H54 (cell line): ENCODE data around the gene ECPAS.
A peak's percentile ranks its signal among the peaks of the same experiment; 100 is the strongest.

Source experiments
- DNase-seq: peaks from one replicate; pipeline ENCODE4 v3.0.0; 2011; ENCODE audit warnings: low spot score, mixed read lengths; ENCODE audit not compliant: insufficient read length
- FAIRE-seq: peaks from 3 replicates; lab custom pipeline; 2011; peaks lifted over from hg19 to GRCh38; lab: Jason Lieb, UNC
- POLR2A ChIP-seq: IDR thresholded peaks from 2 replicates; pipeline ENCODE4 v1.6.1; 2011; ENCODE audit warnings: low read depth, mild to moderate bottlenecking, low read length

ECPAS gene

DNA sequence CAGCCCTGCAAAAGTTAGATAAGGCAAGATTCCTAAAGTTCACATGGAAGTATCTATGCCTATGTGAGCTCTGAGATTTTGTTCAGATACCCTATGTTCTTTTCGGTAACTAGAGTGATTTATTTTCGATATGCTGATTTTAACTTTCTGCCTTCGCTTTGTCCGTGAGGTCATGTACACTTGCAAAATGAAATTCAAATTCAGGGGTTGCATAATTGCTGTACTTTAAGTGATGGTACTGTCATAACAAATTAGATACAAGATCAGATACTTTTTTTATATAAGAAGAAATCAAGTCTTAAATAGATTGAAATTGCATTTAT, 350 bp upstream of the ECPAS start:
- no peak for TF ChIP-seq POLR2A
- peak; percentile 90 for FAIRE-seq
- no peak for DNase-seq

DNA sequence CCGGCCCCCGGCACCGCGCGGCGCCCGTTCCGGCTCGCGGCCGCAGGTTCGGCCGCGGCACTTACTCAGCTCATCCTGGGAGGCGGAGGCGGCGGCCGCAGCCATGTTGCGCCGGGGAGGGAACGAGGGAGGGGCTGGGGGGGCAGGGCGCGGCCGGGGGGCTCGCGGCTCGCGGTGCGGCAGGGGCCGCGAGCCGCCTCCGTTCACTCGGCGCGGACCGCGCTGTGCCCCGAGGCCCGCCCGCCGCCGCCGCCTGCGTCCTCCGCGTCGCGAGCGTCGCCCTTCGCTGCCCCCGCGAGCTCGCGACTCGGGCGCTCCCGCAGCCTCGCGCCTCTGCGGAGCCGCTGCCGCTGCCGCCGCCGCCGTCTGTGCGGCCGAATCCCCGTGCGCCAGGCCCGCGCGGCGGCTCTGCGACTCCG, 735 bp downstream of the ECPAS start:
- TF ChIP-seq POLR2A, result peak; percentile 35; the same call in 1 of the 2 replicates
- peak; percentile 56 for DNase-seq
- no peak for FAIRE-seq

DNA sequence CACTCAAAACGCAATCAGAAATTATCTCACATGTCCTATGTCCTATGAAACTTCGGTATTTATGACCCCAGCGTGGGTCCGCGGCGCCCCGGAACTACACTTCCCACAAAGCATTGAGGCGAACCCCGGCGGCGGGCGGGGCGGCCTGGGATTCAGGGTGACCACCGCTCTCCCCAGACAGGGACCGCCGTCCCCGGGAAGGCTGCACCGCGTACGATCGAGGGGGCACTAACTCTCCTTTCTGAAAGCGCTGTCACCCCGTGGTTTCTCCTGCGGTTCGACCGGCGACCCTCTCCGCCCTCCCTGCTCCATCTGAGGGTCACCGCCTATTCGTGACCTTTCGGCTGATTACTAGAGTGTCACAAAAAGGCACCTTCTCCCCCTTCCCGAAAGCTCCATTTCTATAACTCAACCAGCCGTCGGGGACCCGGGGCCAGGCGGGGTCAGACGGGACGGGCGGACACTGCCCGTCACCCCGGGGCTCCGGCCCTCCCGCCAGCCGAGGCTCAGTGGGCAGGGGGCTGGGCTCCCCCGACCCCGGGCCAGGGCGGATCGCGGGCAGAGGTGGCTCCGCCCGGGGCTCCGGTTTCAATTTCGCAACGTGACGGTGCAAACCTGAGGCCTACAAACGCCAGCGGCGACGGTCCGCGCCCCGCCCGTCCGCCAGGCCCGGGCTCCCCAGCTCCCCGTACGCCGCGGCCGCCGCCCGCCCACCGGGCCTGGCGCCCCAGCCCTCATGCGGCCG, 1.3 kb downstream of the ECPAS start:
- no peak for FAIRE-seq
- peak; percentile 57 for DNase-seq
- peak; percentile 35; the same call in 1 of the 2 replicates for TF ChIP-seq POLR2A

DNA sequence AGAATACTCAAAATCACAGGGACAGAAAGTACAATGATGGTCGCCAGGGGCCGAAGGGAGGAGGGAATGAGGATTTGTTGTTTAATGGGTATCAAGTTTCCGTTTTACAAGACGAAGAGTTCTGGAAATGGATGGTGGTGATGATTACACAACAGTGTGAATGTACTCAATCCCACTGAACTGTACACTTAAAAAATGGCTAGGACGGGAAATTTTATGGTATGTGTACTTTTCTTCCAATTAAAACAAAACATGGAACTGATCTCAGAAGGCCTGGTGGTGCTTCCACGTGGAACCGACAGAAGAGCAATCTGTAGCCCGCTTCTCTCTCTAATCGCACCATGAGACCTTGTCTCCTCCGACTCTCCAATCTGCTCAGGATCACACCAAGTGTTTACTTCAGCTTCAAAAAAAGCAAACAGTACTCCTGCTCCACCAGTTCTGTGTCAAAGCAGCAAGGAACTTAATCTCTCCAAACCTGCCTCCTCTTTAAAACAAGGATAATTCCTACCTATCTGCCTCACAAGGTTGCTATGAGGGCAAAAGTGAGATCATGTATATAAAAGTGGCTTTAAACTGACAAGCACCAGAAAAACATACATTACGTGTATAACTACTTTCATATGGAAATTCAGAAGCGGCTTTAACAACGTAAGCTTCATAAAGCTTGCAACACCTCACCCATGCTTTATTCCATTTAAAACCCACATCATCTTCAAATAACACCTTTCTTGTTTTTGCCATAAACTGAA, 2.1 kb downstream of the ECPAS start:
- TF ChIP-seq POLR2A, result no peak
- peak; percentile 84 for FAIRE-seq
- no peak for DNase-seq

DNA sequence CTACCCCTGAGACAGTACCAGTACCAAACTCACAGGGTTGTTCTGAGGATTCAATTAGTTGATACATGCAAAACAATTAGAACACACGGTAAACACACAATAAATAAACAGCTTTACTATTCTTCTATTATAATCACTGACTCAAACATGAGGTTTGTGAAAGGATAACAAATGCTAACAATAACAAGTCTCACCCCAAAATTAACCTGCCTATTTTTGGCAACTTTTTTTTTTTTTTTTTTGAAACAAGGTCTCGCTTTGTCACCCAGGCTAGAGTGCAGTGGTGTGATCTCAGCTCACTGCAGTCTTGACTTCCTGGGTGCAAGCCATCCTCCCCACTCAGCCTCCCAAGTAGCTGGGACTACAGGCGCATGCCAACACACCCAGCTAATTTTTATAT, 6.5 kb downstream of the ECPAS start:
- DNase-seq, result no peak
- no peak for TF ChIP-seq POLR2A
- FAIRE-seq, result no peak

DNA sequence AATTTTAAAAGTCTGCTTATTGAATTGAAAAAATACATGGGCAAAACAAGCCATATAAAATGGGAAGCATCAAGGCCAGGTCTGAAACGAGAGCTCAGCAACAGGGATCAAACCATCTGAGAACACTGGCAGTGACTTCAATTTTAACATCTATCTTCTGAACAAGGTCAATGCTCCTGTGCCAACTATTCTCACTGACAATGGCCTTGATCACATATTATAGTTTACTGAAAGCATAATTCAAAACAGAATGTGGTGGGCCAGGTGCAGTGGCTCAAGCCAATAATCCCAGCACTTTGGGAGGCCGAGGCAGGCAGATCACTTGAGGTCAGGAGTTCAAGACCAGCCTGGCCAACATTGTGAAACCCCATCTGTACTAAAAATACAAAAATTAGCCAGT, 9.0 kb downstream of the ECPAS start:
- no peak for DNase-seq

DNA sequence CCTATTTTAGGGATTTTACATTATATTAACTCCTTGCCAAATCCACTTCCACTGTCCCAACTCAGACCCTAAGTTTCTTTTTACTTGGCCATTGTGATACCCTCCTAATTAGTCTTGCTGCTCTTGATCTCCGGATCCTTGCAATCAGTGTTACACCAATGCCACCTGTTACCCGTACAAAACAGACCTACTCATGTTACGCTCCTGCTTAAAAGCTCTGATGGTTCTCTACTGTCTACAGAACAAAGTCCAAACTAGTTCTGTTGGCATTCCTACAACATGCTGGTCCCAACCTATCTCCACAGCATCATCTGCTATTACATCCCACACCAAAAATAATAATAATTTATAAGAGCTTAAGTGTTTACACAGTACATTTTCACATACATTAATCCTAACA, 9.8 kb downstream of the ECPAS start:
- no peak for TF ChIP-seq POLR2A
- DNase-seq (no peak), FAIRE-seq (peak; percentile 15)

More for the DNA sequence above, 9.0 kb downstream of the ECPAS start:
- no peak for TF ChIP-seq POLR2A
- no peak for FAIRE-seq

DNA sequence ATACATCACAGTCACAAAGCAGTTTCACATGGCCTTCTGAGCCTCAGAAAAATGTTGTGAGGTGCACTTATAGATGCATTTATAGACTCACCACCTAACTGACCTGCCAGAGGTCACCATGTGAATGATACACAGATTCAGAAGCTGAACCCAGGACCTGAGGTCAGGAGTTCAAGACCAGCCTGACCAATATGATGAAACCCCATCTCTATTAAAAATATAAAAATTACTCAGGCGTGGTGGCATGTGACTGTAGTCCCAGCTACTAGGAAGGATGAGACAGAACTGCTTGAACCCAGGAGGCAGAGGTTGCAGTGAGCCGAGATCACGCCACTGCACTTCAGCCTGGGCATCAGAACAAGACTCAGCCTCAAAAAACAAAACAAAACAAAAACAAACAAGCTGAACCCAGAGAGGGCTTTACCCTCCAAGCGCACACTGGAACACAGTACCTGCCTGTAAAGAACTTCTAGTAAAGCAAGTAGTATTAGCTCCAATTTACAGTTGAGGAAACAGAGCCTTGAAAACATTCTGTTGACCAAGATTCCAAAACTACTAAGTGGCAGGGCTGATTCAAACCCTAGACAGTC, 16.3 kb downstream of the ECPAS start:
- no peak for TF ChIP-seq POLR2A
- no peak for DNase-seq
- peak; percentile 52 for FAIRE-seq

DNA sequence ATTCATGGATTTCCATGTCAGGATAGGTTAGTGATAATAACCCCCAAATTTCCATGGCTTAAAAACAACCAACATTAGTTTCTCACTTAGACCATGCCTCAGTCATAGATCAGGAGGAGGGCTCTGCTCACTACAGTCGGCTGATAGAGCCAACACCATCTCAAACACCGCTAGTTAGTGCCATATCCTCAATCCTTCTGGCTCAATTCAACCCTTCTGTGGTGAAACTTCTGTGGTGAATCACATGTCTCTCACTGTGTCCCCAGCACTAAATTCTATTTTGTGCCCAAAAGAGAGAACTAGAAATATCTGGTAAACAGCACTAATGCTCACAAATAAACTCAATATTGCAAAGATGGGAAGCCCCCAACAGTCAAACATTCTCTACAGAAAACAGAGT, 21.1 kb downstream of the ECPAS start:
- FAIRE-seq (no peak), DNase-seq (no peak)
- no peak for TF ChIP-seq POLR2A

DNA sequence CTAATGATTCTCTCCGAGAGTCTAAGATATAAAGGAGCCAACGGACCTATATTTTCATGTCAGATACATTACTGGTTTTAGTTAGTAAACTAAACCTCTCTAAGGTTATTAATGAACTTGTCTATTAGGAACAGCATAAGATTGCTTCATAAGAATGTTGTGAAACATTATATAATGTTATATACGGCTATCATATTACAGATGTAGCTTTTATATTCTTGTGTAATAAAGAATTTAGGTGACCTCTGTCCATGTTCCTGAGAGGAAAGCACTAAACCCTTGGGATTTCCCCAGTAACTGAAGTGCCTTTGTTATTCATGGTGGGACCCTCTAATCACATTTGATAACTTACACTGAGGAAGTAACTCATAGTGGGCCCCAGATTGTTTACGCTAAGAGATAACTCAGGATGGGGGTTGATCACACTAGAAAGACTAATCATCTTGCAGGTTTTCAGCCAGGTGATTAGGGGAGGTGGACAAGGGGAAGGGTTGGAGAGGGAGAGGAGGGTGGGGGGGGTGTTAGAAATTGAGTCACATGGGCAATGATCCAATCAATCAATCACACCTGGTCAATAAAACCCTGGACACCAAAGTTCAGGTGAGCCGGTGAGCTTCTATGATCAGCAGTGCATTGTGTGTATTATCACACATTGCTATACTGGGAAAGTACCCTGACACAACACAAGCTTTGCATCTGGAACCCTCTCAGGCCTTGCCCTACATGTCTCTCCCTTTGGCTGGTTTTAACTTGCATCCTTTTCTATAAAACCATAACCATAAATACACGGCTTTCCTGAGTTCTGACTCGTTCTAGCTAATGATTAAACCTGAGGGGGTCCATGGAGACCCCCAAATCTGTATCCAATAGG, 25.8 kb downstream of the ECPAS start:
- no peak for DNase-seq
- peak; percentile 11 for FAIRE-seq
- TF ChIP-seq POLR2A, result no peak

DNA sequence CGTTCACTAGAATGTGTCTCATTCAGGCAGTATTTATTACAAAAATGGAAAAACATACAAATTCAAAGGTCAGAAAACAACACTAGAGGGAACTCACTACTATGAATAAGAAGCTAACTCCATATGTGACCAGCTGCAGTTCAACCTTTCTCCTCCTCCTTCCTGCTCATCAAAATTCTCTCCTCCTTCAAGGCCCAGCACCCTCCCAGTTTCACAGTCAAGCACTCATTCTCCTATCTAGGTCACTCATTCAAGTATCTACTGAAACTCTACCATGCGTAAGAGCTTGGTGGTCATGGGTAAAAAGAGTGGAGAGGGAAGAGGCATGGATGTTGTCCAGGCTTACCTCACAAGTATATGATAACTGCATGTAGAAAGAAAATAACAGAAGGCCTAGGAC, 27.7 kb downstream of the ECPAS start:
- no peak for DNase-seq
- TF ChIP-seq POLR2A, result no peak
- peak; percentile 67 for FAIRE-seq

DNA sequence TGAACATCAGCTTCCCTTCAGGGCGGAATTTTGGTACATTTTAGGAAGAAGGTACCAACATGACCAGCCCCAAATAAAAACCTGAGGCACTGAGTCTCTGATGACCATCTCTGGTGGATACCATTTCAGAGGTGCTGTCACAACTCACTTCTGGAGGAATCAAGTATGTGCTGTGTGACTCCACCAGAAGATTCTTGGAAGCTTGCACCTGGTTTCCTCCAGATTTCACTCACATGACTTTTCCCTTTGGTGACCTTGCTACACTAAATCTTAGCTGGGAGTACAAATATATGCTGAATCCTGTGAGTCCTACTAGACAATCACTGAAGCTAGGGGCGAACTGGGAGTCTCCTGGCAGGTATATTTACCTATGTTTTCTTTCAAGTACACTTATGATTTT, 28.5 kb downstream of the ECPAS start:
- DNase-seq (no peak), FAIRE-seq (no peak)
- TF ChIP-seq POLR2A, result no peak

DNA sequence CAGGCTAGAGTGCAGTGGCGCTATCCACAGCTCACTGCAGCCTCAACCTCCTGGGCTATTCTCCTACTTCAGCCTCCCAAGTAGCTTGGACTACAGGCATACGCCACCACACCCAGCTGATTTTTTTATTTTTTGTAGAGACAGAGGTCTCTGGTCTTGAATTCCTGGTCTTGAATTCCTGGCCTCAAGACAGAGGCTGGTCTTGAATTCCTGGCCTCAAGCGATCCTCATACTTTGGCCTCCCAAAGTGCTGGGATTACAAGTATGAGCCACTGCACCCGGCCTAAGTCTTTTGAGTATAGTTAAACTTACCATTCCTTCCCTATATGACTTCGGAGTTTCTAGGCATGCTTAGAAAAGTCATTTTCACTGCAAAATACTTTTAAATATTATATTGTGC, 29.4 kb downstream of the ECPAS start:
- TF ChIP-seq POLR2A, result no peak
- DNase-seq, result no peak
- FAIRE-seq, result peak; percentile 15
